ENCODE data around the gene GLRX3.
A peak's percentile ranks its signal among the peaks of the same experiment; 100 is the strongest.

GLRX3 gene

GRCh38 chr10:130160775-130161174 is 24.6 kb downstream of the GLRX3 start:
- no peak overlapping the region for H3K4me3 Mint-ChIP-seq
- no peaks in the 10 kb centered on the region for H3K27me3 Mint-ChIP-seq (ENCODE audit: low read depth)
- peaks cover 21% of the 10 kb centered on the region for H3K36me3 Mint-ChIP-seq (ENCODE audit: low read depth)
- H3K9me3 Mint-ChIP-seq = no peaks in the 10 kb centered on the region
- no peak overlapping the region for H3K27ac Mint-ChIP-seq
- H3K4me1 Mint-ChIP-seq (ENCODE audit: low read depth) = peaks cover 13% of the 10 kb centered on the region

- H3K4me1 Mint-ChIP-seq (ENCODE audit: low read depth) = peaks cover 15% of the 10 kb centered on the region
- peaks cover 24% of the 10 kb centered on the region for H3K36me3 Mint-ChIP-seq (ENCODE audit: low read depth)
- H3K9me3 Mint-ChIP-seq = no peaks in the 10 kb centered on the region
- no peak overlapping the region for H3K27ac Mint-ChIP-seq
- no peaks in the 10 kb centered on the region for H3K27me3 Mint-ChIP-seq (ENCODE audit: low read depth)
- no peak overlapping the region for H3K4me3 Mint-ChIP-seq
Measured at GRCh38 chr10:130161331-130161730, 25.1 kb downstream of the GLRX3 start.

- Mint-ChIP-seq H3K27ac (no peak overlapping the region), H3K36me3 (ENCODE audit: low read depth) (peaks cover 38% of the 10 kb centered on the region), H3K9me3 (no peaks in the 10 kb centered on the region), H3K27me3 (ENCODE audit: low read depth) (no peaks in the 10 kb centered on the region), H3K4me1 (ENCODE audit: low read depth) (peaks cover 18% of the 10 kb centered on the region), H3K4me3 (no peak overlapping the region)
Measured at GRCh38 chr10:130167193-130167592, 31.0 kb downstream of the GLRX3 start.

- Mint-ChIP-seq H3K9me3 (no peaks in the 10 kb centered on the region), H3K4me1 (ENCODE audit: low read depth) (peaks cover 17% of the 10 kb centered on the region), H3K4me3 (no peak overlapping the region), H3K27me3 (ENCODE audit: low read depth) (no peaks in the 10 kb centered on the region), H3K36me3 (ENCODE audit: low read depth) (peaks cover 35% of the 10 kb centered on the region), H3K27ac (no peak overlapping the region)
Measured at GRCh38 chr10:130167707-130168106, 31.5 kb downstream of the GLRX3 start.

GRCh38 chr10:130169136-130169859 is 33.1 kb downstream of the GLRX3 start:
- peaks cover 45% of the 10 kb centered on the region for H3K36me3 Mint-ChIP-seq (ENCODE audit: low read depth)

GRCh38 chr10:130171196-130171595 is 35.0 kb downstream of the GLRX3 start:
- H3K27ac Mint-ChIP-seq = peak overlapping the region; percentile 6
- H3K9me3 Mint-ChIP-seq = no peaks in the 10 kb centered on the region
- H3K27me3 Mint-ChIP-seq (ENCODE audit: low read depth) = no peaks in the 10 kb centered on the region
- no peak overlapping the region for H3K4me3 Mint-ChIP-seq
- H3K4me1 Mint-ChIP-seq (ENCODE audit: low read depth) = peaks cover 23% of the 10 kb centered on the region
- H3K36me3 Mint-ChIP-seq (ENCODE audit: low read depth) = peaks cover 55% of the 10 kb centered on the region

More at GRCh38 chr10:130169136-130169859, 33.1 kb downstream of the GLRX3 start:
- Mint-ChIP-seq H3K27me3 (ENCODE audit: low read depth) (no peaks in the 10 kb centered on the region), H3K27ac (no peak overlapping the region), H3K4me1 (ENCODE audit: low read depth) (peaks cover 17% of the 10 kb centered on the region), H3K4me3 (no peak overlapping the region), H3K9me3 (no peaks in the 10 kb centered on the region)

GRCh38 chr10:130174328-130174727 is 38.1 kb downstream of the GLRX3 start:
- no peak overlapping the region for H3K27ac Mint-ChIP-seq
- H3K4me1 Mint-ChIP-seq (ENCODE audit: low read depth) = peaks cover 18% of the 10 kb centered on the region
- H3K9me3 Mint-ChIP-seq = no peaks in the 10 kb centered on the region
- no peaks in the 10 kb centered on the region for H3K27me3 Mint-ChIP-seq (ENCODE audit: low read depth)
- no peak overlapping the region for H3K4me3 Mint-ChIP-seq
- H3K36me3 Mint-ChIP-seq (ENCODE audit: low read depth) = peaks cover 41% of the 10 kb centered on the region

- no peak overlapping the region for H3K4me3 Mint-ChIP-seq
- peaks cover 37% of the 10 kb centered on the region for H3K36me3 Mint-ChIP-seq (ENCODE audit: low read depth)
- H3K9me3 Mint-ChIP-seq = no peaks in the 10 kb centered on the region
- H3K27me3 Mint-ChIP-seq (ENCODE audit: low read depth) = no peaks in the 10 kb centered on the region
- H3K27ac Mint-ChIP-seq = no peak overlapping the region
- H3K4me1 Mint-ChIP-seq (ENCODE audit: low read depth) = peaks cover 14% of the 10 kb centered on the region
Measured at GRCh38 chr10:130175074-130175473, 38.9 kb downstream of the GLRX3 start.

- Mint-ChIP-seq H3K4me1 (ENCODE audit: low read depth) (peaks cover 14% of the 10 kb centered on the region), H3K4me3 (no peak overlapping the region), H3K36me3 (ENCODE audit: low read depth) (peaks cover 38% of the 10 kb centered on the region), H3K27me3 (ENCODE audit: low read depth) (no peaks in the 10 kb centered on the region), H3K9me3 (no peaks in the 10 kb centered on the region), H3K27ac (no peak overlapping the region)
Measured at GRCh38 chr10:130177250-130177649, 41.1 kb downstream of the GLRX3 start.

- Mint-ChIP-seq H3K36me3 (ENCODE audit: low read depth) (peaks cover 26% of the 10 kb centered on the region), H3K27ac (no peak overlapping the region), H3K9me3 (no peaks in the 10 kb centered on the region), H3K27me3 (ENCODE audit: low read depth) (no peaks in the 10 kb centered on the region), H3K4me3 (no peak overlapping the region), H3K4me1 (ENCODE audit: low read depth) (peaks cover 11% of the 10 kb centered on the region)
Measured at GRCh38 chr10:130179640-130180039, 43.4 kb downstream of the GLRX3 start.

- no peak overlapping the region for H3K27ac Mint-ChIP-seq
- H3K4me1 Mint-ChIP-seq (ENCODE audit: low read depth) = peaks cover 7% of the 10 kb centered on the region
- H3K27me3 Mint-ChIP-seq (ENCODE audit: low read depth) = no peaks in the 10 kb centered on the region
Measured at GRCh38 chr10:130180416-130180815, 44.2 kb downstream of the GLRX3 start.

GRCh38 chr10:130181858-130182257 is 45.7 kb downstream of the GLRX3 start:
- Mint-ChIP-seq H3K4me1 (ENCODE audit: low read depth) (peaks cover 7% of the 10 kb centered on the region), H3K4me3 (no peak overlapping the region), H3K9me3 (no peaks in the 10 kb centered on the region), H3K27ac (no peak overlapping the region), H3K36me3 (ENCODE audit: low read depth) (peaks cover 25% of the 10 kb centered on the region), H3K27me3 (ENCODE audit: low read depth) (no peaks in the 10 kb centered on the region)

More at GRCh38 chr10:130180416-130180815, 44.2 kb downstream of the GLRX3 start:
- no peak overlapping the region for H3K4me3 Mint-ChIP-seq
- H3K9me3 Mint-ChIP-seq = no peaks in the 10 kb centered on the region
- H3K36me3 Mint-ChIP-seq (ENCODE audit: low read depth) = peaks cover 24% of the 10 kb centered on the region

GRCh38 chr10:130185591-130185990 is 49.4 kb downstream of the GLRX3 start:
- H3K27me3 Mint-ChIP-seq (ENCODE audit: low read depth) = no peaks in the 10 kb centered on the region
- peaks cover 14% of the 10 kb centered on the region for H3K36me3 Mint-ChIP-seq (ENCODE audit: low read depth)
- H3K4me1 Mint-ChIP-seq (ENCODE audit: low read depth) = peaks cover under 1% of the 10 kb centered on the region
- no peak overlapping the region for H3K4me3 Mint-ChIP-seq
- H3K9me3 Mint-ChIP-seq = no peaks in the 10 kb centered on the region
- no peak overlapping the region for H3K27ac Mint-ChIP-seq

GRCh38 chr10:130188195-130189175 is 52.3 kb downstream of the GLRX3 start:
- Mint-ChIP-seq H3K27me3 (ENCODE audit: low read depth) (peaks cover 11% of the 10 kb centered on the region), H3K4me3 (no peak overlapping the region), H3K27ac (no peak overlapping the region)

More at GRCh38 chr10:130188195-130189175, 52.3 kb downstream of the GLRX3 start:
- Mint-ChIP-seq H3K36me3 (ENCODE audit: low read depth) (peaks cover 8% of the 10 kb centered on the region), H3K9me3 (no peaks in the 10 kb centered on the region), H3K4me1 (ENCODE audit: low read depth) (peaks cover 3% of the 10 kb centered on the region)
